Measurements from ENCODE around the gene BANP. TPM values are rescaled to one million over a fixed set of nuclear protein-coding genes. Genes with fewer than 3 reads are reported as not detected.

The BANP gene
- total and polyA plus RNA-seq, 2 of the 8 experiments (the other 6 are each of a cell fraction or from before 2014, with no cell fraction given) = 25.8 to 39.8 TPM

DNA sequence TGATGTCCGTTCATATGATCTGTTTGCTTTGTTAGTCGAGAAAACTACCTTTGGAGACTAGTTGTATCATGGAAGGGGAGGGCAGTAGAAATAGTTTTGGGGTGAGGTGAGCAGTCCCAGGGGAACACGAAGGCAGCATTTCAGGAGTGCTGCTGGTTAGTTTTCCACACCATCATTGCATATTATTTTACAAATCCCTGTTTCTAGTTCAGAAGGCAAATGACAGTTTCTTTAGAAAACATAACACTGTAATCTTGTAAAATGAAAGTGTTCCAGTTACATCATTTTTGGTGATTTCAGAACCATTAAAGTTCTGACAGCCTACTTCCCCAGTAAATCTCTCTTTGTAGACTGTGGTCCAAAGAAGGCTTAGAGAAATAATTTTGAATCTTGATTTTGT lies 25.4 kb downstream of the BANP start:
- Histone ChIP-seq H3K18ac (ENCODE audit: extremely low read depth, low read length) (no peak overlapping the region), H2BK120ac (replicated peaks; ENCODE audit: low read depth, low read length) (no peak overlapping the region), H3K4me3 (ENCODE audit: extremely low read depth in 1 of 4, insufficient read depth in 2 of 4, low read depth in 3 of 4, low read length in 4 of 4) (no peak overlapping the region), H3K56ac (replicated peaks; ENCODE audit: insufficient read length, low read depth, low read length) (no peak overlapping the region), H3K4me1 (replicated peaks in 1 of 4; ENCODE audit: control insufficient read depth in 3 of 4, insufficient read depth in 4 of 4, low read length in 3 of 4) (no peaks in the 10 kb centered on the region), H4K8ac (ENCODE audit: extremely low read depth, insufficient read depth, low read length) (no peak overlapping the region), H4K91ac (replicated peaks; ENCODE audit: insufficient read length, low read length) (no peak overlapping the region), H3K4me2 (ENCODE audit: insufficient read depth in 1 of 2, low read depth in 2 of 2, low read length in 2 of 2) (no peak overlapping the region), H2AK5ac (ENCODE audit: low read depth, low read length) (no peak overlapping the region), H3K27me3 (replicated peaks in 1 of 4; ENCODE audit: control insufficient read depth in 3 of 4, extremely low read depth in 1 of 4, insufficient read depth in 3 of 4, low read length in 3 of 4) (no peaks in the 10 kb centered on the region), H2BK12ac (ENCODE audit: low read depth, low read length) (no peak overlapping the region), H3K14ac (ENCODE audit: insufficient read length) (no peak overlapping the region), H3K36me3 (ENCODE audit: control insufficient read depth in 2 of 4, insufficient read depth in 4 of 4, low read length in 3 of 4) (no peaks in the 10 kb centered on the region), H2AFZ (ENCODE audit: low read length) (no peak overlapping the region), H3K23ac (ENCODE audit: insufficient read length) (no peak overlapping the region), H3K23me2 (ENCODE audit: low read depth, low read length) (no peaks in the 10 kb centered on the region), H2BK20ac (ENCODE audit: low read length) (no peak overlapping the region), H3K79me1 (ENCODE audit: low read depth, low read length) (peaks cover 10% of the 10 kb centered on the region), H4K20me1 (replicated peaks in 1 of 2; ENCODE audit: control insufficient read depth in 1 of 2, insufficient read depth in 2 of 2, low read length in 2 of 2) (no peaks in the 10 kb centered on the region), H3K9me3 (ENCODE audit: insufficient read depth in 2 of 2, low read depth in 1 of 2, low read length in 1 of 2) (peaks cover 0 to 3% of the 10 kb centered on the region in 2 experiments; a peak in 1 of 4 replicates), H3K9ac (replicated peaks in 1 of 4; ENCODE audit: extremely low read depth in 1 of 4, low read depth in 3 of 4, low read length in 3 of 4) (no peak overlapping the region), H3K27ac (ENCODE audit: low read depth, low read length) (no peak overlapping the region), H3K4ac (replicated peaks; ENCODE audit: insufficient read length, low read depth, low read length) (no peak overlapping the region), H3K79me2 (ENCODE audit: control insufficient read depth in 1 of 2, insufficient read depth in 2 of 2, low read length in 2 of 2) (peaks cover 7 to 46% of the 10 kb centered on the region in 2 experiments), H2BK5ac (ENCODE audit: low read depth, low read length) (no peak overlapping the region), H4K5ac (ENCODE audit: insufficient read length, low read depth, low read length) (no peak overlapping the region), H2BK15ac (ENCODE audit: low read length) (no peak overlapping the region)
- CTCF ChIA-PET (ENCODE audit: partially characterized antibody) = no interaction called here
- POLR2A ChIA-PET (ENCODE audit: partially characterized antibody) = no interaction called here
- no peak for TF ChIP-seq SAP30 (IDR thresholded peaks at IDR 0.05; ENCODE audit: insufficient read depth, insufficient replicate concordance, low read length)
- FAIRE-seq (no peak), DNase-seq (ENCODE audit: low read depth in 1 of 2, low spot score in 2 of 2) (no peak)
- whole genome bisulfite sequencing, 2 experiments (ENCODE audit: extremely low coverage in 1 of 2, insufficient coverage in 1 of 2, insufficient read length in 1 of 2, insufficient replicate concordance in 2 of 2, low coverage in 1 of 2, low lambda C conversion rate in 2 of 2, missing lambda C conversion rate in 1 of 2) = 95% methylated on average over 3 of the region's 3 CpGs; no CpG with 5 or more reads in 1 of the 2 experiments
